NCI-H748 (cell line): ENCODE measurements around the gene ITGAX.

Source experiments
- DNase-seq: peaks from one replicate; lab custom pipeline; 2025; ENCODE audit not compliant: unreplicated experiment; lab: John Stamatoyannopoulos, UW

ITGAX gene

DNA sequence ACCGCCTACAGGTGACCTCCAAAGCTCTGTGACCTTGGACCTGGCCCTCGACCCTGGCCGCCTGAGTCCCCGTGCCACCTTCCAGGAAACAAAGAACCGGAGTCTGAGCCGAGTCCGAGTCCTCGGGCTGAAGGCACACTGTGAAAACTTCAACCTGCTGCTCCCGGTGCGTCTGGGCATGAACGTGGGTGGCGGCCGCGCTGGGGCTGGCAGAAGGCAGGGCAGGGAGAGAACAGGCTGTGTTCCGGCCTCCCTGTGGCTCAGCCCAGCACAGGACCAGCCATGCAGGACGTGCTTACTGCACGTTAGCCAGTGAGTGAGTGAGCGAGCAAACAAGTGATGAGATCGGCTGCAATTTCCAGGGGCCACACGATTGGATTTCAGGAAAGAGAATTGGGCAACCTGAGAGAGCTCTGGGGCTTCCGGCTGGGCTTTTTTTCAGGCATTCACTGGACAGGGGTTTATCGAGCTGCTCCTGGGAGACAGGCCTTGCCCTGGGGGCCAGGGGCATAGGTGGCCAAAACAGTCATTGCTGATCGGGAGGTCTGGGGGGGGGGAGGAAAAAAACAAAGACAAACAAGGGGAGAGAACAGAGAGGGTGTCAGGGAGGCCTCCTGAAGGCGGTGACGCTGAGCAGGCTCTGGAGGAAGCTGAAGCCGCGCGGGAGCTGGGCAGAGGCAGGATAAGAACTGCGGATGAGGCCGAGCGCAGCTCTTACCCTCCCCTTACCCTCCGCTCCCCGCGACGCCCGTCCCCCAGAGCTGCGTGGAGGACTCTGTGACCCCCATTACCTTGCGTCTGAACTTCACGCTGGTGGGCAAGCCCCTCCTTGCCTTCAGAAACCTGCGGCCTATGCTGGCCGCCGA is 16.9 kb downstream of the ITGAX start:
- no peak for DNase-seq

DNA sequence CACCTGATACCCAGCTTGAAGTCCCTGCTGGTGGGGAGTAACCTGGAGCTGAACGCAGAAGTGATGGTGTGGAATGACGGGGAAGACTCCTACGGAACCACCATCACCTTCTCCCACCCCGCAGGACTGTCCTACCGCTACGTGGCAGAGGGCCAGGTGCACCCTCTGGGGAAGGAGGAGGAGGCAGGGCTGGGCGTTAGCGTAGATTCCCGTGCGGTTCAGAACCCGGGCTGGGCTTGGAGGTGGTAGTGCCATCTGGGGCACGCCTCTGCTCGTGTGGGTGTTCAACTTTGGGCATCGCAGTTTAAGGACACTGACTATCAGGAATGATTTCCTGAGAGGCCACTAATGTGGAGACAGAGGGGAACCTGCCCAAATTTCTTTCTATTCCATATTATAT is 18.3 kb downstream of the ITGAX start:
- no peak for DNase-seq

DNA sequence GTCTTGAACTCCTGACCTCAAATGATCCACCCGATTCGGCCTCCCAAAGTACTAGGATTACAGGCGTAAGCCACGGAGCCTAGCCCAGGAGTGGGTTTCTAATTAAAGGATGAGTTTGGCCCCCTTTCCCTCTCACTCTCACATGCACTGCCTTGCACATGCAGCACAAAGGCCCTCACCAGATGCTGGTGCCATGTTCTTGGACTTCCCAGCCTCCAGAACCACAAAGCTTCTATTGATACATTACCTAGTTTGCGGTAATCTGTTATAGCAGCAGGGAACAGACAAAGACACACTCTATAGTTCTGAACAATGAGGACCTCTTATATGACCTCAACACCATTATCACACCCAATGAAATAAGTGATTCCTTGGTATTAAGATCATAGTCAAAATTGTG is 20.3 kb downstream of the ITGAX start:
- no peak for DNase-seq

DNA sequence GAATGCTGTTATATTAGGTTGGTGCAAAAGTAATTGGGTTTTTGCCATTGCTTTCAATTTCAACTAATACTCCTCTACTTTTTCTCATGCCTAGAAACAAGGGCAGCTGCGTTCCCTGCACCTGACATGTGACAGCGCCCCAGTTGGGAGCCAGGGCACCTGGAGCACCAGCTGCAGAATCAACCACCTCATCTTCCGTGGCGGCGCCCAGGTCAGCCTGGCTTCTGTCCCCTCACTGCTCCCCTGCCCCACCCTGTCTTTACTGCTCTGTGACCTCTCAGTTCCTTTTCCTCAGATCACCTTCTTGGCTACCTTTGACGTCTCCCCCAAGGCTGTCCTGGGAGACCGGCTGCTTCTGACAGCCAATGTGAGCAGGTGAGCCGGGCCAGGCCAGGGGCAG is 21.7 kb downstream of the ITGAX start:
- no peak for DNase-seq

DNA sequence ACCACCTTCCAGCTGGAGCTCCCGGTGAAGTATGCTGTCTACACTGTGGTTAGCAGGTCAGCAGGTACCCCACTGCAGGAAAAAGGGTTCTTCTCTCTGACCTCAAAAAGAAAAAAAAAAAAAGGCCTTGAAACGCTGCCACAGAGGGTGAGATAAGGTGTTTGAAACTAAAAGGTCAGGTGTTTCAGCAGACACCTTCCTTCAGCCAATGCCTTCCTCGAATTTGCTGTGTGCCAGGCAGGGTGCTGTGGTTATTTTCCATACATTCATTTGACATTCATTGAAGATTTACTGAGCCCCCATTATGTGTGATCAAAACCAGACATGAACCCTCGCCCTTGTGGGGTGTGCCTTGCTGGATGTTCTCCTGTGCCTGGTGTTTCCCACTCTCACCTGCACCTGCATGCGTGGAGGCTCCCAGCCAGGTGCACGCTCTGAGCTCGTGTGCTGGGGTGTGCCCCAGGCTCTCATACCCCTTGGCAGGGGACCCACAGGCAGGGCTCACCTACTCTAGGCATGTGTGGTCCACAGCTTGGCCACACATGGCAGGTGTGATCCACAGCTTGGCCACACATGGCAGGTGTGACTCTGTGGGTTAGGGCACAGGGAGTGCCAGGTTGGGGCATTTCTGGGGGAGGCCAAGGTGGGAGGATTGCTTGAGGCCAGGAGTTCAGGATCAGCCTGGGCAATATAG is 22.4 kb downstream of the ITGAX start:
- no peak for DNase-seq

DNA sequence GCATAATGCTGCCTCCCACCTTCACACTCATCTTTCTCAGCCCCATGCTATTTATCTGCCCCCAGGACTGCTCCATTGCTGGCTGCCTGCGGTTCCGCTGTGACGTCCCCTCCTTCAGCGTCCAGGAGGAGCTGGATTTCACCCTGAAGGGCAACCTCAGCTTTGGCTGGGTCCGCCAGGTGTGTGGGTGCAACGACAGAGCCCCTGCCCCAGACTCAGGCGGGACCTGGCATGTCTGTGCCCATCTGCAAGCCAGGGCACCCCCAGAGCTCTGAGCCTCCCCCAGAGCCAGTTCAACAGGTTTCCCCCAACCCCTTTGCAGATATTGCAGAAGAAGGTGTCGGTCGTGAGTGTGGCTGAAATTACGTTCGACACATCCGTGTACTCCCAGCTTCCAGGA is 25.2 kb downstream of the ITGAX start:
- DNase-seq: no peak

DNA sequence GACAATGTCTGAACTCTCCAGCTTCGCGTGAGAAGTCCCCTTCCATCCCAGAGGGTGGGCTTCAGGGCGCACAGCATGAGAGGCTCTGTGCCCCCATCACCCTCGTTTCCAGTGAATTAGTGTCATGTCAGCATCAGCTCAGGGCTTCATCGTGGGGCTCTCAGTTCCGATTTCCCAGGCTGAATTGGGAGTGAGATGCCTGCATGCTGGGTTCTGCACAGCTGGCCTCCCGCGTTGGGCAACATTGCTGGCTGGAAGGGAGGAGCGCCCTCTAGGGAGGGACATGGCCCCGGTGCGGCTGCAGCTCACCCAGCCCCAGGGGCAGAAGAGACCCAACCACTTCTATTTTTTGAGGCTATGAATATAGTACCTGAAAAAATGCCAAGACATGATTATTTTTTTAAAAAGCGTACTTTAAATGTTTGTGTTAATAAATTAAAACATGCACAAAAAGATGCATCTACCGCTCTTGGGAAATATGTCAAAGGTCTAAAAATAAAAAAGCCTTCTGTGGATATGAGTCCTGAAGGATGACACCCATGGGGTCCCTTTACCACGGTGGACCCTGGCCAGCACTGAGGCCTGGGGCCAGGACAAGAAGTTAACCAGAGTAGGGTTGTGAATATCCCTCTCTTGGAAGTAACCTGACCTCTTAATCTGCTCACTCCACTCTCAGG is 27.6 kb downstream of the ITGAX start:
- peak; percentile 49 for DNase-seq

DNA sequence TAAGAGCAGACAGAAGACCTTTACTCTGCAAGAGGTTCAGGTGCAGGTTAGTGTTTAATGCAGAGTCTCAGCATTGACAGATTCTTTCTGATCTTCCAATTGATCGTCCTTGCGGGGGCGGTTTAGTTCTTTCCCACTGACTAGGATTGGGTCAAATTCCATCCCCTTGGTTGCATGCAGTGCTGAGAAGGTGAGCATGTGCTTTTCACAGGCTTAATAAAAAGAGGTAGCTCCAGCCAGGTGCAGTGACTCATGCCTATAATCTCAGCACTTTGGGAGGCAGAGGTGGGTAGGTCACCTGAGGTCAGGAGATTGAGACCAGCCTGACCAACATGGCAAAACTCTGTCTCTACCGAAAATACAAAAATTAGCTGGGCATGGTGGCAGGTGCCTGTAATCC is 30.7 kb downstream of the ITGAX start:
- no peak for DNase-seq

DNA sequence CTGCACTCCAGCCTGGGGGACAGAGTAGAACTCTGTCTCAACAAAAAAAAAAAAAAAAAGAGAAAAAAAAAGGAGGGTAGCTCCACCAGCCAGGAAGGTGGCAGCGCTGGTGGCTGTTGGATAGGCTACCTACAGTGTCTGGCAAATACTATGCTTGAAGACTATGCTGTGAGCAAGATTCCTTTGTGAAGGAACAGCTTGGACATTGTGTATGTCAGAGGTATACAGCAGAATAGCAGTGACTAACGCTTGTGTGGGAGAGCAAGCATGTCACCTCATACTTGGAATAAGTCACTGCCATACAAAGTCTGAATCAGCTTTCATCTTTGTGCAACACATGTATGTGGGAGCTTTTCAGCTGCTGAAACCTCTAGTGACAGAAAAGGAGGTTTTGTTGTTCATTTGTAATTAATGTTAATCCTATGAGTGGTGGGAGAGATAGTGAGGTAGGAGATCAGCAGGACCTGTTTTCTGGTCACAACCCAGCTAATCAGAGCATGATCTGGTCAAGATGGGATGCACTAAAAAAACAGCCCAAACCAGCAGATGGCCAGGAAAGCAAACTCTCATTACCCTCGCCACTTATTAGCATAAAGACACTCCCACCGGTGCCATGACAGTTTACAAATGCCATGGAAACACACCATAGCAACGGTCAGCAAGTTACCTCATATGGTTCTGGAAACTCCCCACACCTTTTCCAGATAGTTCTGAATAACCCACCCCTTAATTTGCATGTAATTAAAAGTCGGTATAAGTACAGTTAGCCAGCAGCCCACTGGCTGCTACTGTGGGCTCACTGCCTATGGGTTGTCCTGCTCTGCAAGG is 31.4 kb downstream of the ITGAX start:
- DNase-seq: peak; percentile 50

DNA sequence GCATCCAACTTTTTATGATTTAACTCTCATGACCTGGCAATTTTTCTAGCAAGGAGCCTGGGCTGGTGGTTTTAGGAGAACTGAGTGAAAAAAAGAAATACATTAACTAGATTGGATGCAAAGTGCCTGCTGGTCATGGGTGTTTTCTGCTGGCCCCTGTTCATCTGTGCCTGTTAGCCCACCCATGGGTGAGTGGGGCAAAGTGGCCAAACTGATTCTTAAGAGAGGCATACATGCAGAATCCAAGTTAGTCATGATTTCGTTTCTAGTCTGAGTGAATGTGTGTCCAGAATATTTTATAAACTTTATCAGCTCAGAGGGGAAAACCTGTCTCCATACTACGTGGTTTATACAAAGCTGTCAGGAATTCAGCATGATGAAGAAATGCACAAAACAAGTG is 33.6 kb downstream of the ITGAX start:
- no peak for DNase-seq

DNA sequence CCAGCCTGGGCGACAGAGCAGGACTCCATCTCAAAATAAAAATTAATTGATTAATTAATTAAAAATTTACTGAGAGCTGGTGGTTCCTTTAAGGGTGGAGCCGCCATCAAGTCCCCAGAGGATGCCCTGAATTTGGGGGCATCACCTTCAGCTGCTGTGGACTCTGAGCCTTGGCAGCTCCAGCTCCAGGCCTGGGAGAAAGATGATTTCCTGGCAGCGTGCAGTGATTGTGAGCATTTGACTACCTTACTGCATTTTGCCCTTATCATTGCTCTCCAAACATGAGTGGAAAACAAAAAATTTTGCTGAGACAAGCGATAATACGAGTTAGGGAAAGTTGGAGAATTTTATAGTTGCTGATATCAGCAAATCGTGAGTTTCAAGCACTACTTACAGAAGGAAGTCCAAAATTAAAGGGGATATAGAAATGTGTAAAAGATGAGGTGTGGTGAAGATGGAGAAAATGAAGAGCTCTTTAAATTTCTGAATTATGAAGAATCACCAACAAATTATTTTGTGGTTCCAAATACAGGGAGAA is 35.6 kb downstream of the ITGAX start:
- DNase-seq: no peak

DNA sequence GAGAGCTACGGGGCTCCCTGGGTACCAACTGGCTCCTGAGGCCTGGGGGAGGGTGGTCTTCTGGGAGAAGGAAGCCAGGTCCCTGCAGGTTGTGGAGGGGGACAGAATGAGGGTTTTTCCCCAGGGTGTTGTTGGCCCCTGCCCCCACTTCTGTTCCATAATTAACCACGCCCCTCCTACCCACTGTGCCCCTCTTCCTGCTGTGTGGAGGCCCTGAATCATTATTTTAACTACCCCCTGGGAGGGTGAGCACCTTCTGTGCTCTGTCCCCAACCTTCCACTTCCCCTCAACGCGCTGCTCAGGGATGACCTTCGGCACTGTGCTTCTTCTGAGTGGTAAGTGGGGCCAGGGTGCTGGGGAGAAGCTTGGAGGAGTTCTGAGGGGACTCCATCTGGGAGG is 38.1 kb downstream of the ITGAX start, which contains the start of gene ITGAD:
Gene ITGAD (plus strand): TSS at position 280 of the 400 bp plus-strand sequence. CDS start 26 bp downstream, at position 306.
- DNase-seq: no peak

DNA sequence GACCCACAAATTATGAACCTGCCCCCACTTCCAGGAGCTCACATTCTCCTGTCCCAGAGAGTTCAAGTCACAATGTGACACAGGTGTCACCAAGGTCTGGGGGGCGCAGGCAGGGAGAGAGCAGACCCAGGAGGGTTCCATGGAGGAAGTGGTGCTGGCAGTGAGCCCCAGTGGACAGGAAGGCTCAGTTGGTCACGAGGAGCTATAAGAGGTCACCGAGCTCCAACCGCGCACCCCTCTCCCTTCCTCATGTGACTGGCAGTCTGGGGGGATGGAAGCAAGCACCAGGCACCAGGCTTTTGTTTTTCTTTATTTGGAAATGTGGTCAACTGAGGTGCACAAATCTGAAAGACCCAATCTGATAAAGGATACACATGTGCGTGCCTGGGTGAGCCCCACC is 40.7 kb downstream of the ITGAX start:
- DNase-seq: no peak

DNA sequence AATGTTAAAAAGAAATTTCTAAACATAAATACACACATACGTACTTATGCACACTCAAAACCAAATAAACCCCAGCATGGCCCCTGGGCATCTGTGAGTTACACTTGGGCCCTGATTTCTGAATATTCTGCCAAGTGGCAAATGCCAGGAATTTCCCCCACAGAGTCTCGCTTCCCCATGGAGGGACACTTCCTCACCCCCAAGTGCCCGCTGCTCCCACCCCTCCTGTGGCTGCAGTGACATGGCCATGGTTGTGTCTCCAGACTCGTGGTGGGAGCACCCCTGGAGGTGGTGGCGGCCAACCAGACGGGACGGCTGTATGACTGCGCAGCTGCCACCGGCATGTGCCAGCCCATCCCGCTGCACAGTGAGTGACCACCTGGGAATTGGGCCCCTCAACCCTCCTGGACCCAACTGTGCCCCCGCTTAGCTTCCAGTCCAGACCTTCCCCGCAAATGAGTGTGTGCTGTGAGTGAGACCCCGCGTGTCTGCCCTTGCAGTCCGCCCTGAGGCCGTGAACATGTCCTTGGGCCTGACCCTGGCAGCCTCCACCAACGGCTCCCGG is 42.2 kb downstream of the ITGAX start:
- DNase-seq: no peak

DNA sequence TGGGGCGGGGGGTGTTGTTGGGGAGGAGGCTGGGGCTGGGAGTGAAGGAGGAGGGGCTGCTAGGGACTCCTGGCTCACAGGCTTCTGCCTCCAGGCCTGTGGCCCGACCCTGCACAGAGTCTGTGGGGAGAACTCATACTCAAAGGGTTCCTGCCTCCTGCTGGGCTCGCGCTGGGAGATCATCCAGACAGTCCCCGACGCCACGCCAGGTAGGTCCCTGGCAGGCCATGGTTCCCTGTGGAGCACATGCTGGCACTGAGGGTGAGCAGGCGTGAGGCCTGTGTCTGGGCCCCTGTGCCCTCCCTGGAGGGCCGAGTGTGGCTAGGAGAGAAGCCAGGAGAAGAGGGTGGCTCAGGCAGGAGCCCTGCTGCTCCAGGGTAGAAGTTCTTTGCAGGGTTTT is 42.7 kb downstream of the ITGAX start:
- no peak for DNase-seq

DNA sequence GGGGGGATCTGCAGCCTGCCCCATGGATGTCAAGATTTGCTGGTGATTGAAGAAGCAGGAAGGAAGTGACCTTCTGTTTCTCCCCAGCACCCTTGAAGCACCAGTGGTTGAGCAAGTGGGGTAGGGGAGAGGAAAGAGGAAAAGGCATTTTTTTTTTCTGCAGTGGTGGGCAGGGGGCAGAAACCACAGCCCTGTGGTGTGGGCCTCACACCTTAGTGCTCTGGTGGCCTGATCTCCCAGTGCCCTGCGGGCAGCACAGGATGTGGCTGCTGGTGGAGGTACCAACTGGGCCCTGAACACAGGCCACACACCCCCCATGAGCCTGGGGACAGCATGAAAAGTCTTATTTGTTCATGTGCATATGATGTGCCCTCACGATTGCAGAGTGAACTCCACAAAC is 45.2 kb downstream of the ITGAX start:
- no peak for DNase-seq

DNA sequence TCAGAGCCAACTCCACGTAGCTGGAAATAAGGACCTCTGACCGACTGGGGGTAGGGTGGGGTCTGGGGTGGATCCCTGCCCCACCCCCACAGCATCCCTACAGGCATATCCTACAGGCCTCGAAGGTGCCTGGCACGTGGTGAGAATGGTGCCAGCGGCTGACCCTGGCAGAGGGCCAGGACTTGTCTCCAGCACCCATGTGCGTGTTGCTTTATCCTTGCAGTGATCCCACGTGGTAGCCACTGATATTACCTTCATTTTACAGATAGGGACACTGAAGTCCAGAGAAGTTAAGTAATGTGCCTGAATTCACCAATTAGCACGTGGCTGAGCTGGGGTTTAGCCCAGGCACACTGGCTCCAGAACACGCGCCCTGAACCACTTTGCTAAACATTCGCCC is 46.5 kb downstream of the ITGAX start:
- DNase-seq: no peak

DNA sequence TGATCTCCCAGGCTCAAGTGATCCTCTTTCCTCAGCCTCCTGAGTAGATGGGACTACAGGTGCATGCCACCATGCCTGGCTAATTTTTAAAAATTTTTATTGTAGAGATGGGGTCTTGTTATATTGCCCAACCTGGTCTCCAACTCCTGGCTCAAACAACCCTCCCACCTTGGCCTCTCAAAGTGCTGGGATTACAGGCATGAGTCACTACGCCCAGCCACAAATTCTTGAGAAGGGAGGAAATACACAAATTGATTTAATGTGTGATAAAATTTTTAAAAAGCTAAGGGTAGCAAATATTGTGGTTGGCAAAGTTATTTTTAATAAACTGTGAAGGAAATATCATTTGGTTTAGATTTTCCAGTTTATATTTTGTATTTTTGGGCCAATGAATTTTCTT is 47.7 kb downstream of the ITGAX start:
- DNase-seq: no peak

DNA sequence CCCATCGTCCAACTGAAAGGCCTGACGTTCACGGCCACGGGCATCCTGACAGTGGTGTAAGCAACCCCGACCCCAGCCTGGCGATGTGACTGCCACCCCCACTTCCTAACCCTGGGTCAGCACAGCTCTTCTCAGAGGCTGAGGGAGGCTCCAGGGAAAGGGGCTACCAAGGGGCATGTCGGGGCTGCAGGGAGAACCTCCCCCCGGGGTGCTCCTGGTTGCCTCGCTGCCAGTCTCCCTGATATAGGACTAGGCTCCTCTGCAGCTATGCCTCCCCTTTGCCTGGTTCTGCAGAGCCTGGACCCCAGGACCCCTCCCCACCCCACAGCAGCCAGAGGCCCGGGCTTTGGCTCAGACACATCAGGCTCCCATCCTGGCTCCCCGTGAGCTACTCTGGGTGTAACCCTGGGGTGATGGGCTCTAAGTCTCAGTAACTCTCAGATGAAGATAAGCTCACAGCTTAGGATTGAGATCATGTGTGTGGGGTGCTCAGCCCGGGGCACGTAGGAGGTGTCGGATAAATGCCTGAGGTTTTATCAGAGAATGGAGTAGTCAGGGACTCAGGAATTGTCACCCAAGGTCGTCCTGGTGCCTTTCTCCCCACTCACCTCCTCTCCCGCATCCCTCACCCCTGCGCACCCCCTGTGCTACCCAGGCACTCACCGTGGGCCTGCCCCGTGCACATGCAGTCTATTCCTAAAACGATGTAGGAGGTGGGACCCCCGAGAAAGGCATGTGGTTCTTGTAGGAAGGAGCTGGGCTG is 48.8 kb downstream of the ITGAX start:
- no peak for DNase-seq
